SK-N-SH treated with all-trans-retinoic acid at 6 μM for 48 hours (cell line): ENCODE measurements around the gene NOP53.

Experiments used
- ARNTL ChIP-seq: fragments of 450-650 bp; formaldehyde crosslinking; IDR thresholded peaks from 2 replicates; pipeline ENCODE4 v1.5.0; 2020; ENCODE audit warnings: low read depth, mild to moderate bottlenecking, moderate library complexity, borderline replicate concordance
- GLIS3 ChIP-seq: fragments of 250-450 bp; sonication (Bioruptor Pico); IDR thresholded peaks from 2 replicates; pipeline ENCODE4 v1.5.0; 2020; ENCODE audit warnings: mild to moderate bottlenecking, moderate library complexity
- OSR1 ChIP-seq: fragments of 250-450 bp; sonication (Bioruptor Pico); IDR thresholded peaks from 2 replicates; pipeline ENCODE4 v1.8.0; 2022; ENCODE audit warnings: moderate library complexity, mild to moderate bottlenecking, inconsistent platforms
- PATZ1 ChIP-seq: fragments of 250-450 bp; sonication (Bioruptor Pico); IDR thresholded peaks from 2 replicates; pipeline ENCODE4 v1.8.0; 2020; ENCODE audit warnings: mild to moderate bottlenecking, moderate library complexity, borderline replicate concordance
- PPARA ChIP-seq: fragments of 250-450 bp; sonication (Bioruptor Pico); IDR thresholded peaks from 2 replicates; pipeline ENCODE4 v1.5.0; 2020; ENCODE audit warnings: mild to moderate bottlenecking, borderline replicate concordance
- RARB ChIP-seq: fragments of 250-450 bp; sonication (Bioruptor Pico); IDR thresholded peaks from 2 replicates; pipeline ENCODE4 v1.8.0; 2021; ENCODE audit warnings: mild to moderate bottlenecking, moderate library complexity
- TOX ChIP-seq: fragments of 250-450 bp; sonication (Bioruptor Pico); IDR thresholded peaks from 2 replicates; pipeline ENCODE4 v1.8.0; 2021; ENCODE audit warnings: mild to moderate bottlenecking, moderate library complexity, borderline replicate concordance
- ZFP30 ChIP-seq: fragments of 450-650 bp; formaldehyde crosslinking; IDR thresholded peaks from 2 replicates; pipeline ENCODE4 v1.5.0; 2022; ENCODE audit warnings: mild to moderate bottlenecking, moderate library complexity

- TF ChIP-seq OSR1 (CRISPR knock-in tag) (no peak), GLIS3 (CRISPR knock-in tag) (no peak), PATZ1 (CRISPR knock-in tag) (no peak), RARB (no peak), PPARA (CRISPR knock-in tag) (no peak), ARNTL (CRISPR knock-in tag) (no peak), ZFP30 (CRISPR knock-in tag) (no peak), TOX (CRISPR knock-in tag) (no peak)
Measured at GRCh38 chr19:47794526-47794925, 49.2 kb downstream of the NOP53 start.
